Smooth muscle cell (in vitro differentiated cells): ENCODE results near the gene CHST15. TPM values are rescaled to one million over a fixed set of nuclear protein-coding genes. Genes with fewer than 3 reads are reported as not detected.
A peak's percentile ranks its signal among the peaks of the same experiment; 100 is the strongest.

Experiments used
- DNase-seq: peaks from one replicate; lab custom pipeline; 2025; ENCODE audit not compliant: unreplicated experiment; lab: John Stamatoyannopoulos, UW
- H2AFZ ChIP-seq: fragments of 200-600 bp; sonication (generic); 2 replicates; pipeline ENCODE4 v1.6.0; 2016; ENCODE audit warnings: antibody characterized with exemption, low read depth, mild to moderate bottlenecking
- H3F3A ChIP-seq: fragments of 200-600 bp; sonication (generic); 2 replicates; pipeline ENCODE4 v1.6.0; 2017; ENCODE audit warnings: antibody characterized with exemption, low read depth
- H3K27ac ChIP-seq: fragments of 200-600 bp; sonication (generic); 2 replicates; pipeline ENCODE4 v1.5.1; 2016; ENCODE audit warnings: low read depth, mild to moderate bottlenecking
- H3K27me3 ChIP-seq: fragments of 200-600 bp; sonication (generic); 2 replicates; pipeline ENCODE4 v1.6.1; 2016; ENCODE audit warnings: low read depth, mild to moderate bottlenecking
- H3K36me3 ChIP-seq: fragments of 200-600 bp; sonication (generic); 2 replicates; pipeline ENCODE4 v1.5.1; 2016; ENCODE audit warnings: low read depth
- H3K4me1 ChIP-seq: fragments of 200-600 bp; sonication (generic); 2 replicates; pipeline ENCODE4 v1.5.1; 2016; ENCODE audit warnings: low read depth
- H3K4me2 ChIP-seq: fragments of 200-600 bp; sonication (generic); 2 replicates; pipeline ENCODE4 v1.6.0; 2016; ENCODE audit warnings: mild to moderate bottlenecking
- H3K4me3 ChIP-seq: fragments of 200-600 bp; sonication (generic); 2 replicates; pipeline ENCODE4 v1.5.1; 2016; ENCODE audit warnings: mild to moderate bottlenecking
- H3K79me2 ChIP-seq: fragments of 200-600 bp; sonication (generic); 2 replicates; pipeline ENCODE4 v1.6.0; 2016; ENCODE audit warnings: low read depth, mild to moderate bottlenecking
- H3K9ac ChIP-seq: fragments of 200-600 bp; sonication (generic); 2 replicates; pipeline ENCODE4 v1.6.0; 2016; ENCODE audit warnings: low read depth
- H3K9me3 ChIP-seq: fragments of 200-600 bp; sonication (generic); replicated peaks from 2 replicates; pipeline ENCODE4 v1.5.1; 2016; ENCODE audit warnings: low read depth
- H4K20me1 ChIP-seq: fragments of 200-600 bp; sonication (generic); 2 replicates; pipeline ENCODE4 v1.6.0; 2016; ENCODE audit warnings: low read depth
- WGBS: methylation state at CpG from one replicate; pipeline ENCODE4 v1.1.7; 2016; ENCODE audit warnings: low lambda C conversion rate; 5-methylcytosine and 5-hydroxymethylcytosine counted together
- polyA plus RNA-seq: library from polyadenylated mRNA; unstranded; fragments of >200 nt; fragmentation: Nextera tagmentation; extraction: Ambion mirVana; gene quantifications from 2 replicates; pipeline ENCODE4 v1.2.1, GENCODE V29; 2016
- total RNA-seq: library from RNA; depleted of rRNA; stranded (reverse); fragments of >200 nt; gene quantifications from 2 replicates; pipeline ENCODE4 v1.2.3, GENCODE V29; 2014
- TF ChIP-seq, protein P1 (sequence below): fragments of 200-600 bp; sonication (generic); IDR thresholded peaks from 2 replicates; pipeline ENCODE4 v1.5.1; 2017; ENCODE audit warnings: borderline replicate concordance, mild to moderate bottlenecking, antibody characterized with exemption; ENCODE audit not compliant: insufficient read depth, poor library complexity, severe bottlenecking

The CHST15 gene
- total and polyA plus RNA-seq, 2 experiments from 2014 or later: 14.1 to 20.4 TPM

DNA sequence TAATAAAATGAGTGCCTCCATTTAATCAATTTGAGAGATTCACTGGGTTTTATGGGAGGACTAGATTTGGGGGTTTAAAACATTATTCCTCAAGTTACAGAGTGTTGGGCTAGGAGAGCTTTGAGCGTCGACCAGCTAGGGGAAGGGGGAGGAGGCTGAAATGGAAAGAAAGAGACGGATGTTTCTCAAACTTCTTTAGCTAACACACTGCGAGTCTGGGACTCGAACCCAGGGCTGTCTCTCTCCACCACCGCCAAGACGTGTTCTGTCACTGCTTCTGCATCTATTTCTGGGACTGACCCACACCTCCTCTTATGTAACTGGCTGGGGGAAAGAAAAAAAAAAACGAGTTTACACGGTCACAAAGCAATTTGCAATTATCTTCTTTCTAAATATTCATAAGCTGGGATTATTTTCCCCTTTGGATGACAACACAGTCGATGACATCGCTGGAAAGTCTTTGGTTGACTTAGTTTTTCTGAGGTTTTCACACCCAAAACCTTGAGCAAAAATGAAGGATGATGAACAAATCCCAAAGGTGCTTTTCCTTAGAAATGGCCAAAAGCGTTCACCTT, 27.2 kb downstream of the CHST15 start:
- Histone ChIP-seq H3K27me3 (no peaks in the 10 kb centered on the region), H3K4me3 (no peak overlapping the region), H2AFZ (no peak overlapping the region), H3K9me3 (no peaks in the 10 kb centered on the region), H3K9ac (no peak overlapping the region), H3K79me2 (no peaks in the 10 kb centered on the region), H3K4me2 (no peak overlapping the region), H3K4me1 (peaks cover 31% of the 10 kb centered on the region), H3F3A (peaks cover 9% of the 10 kb centered on the region), H3K27ac (peak overlapping the region; percentile 62), H3K36me3 (no peaks in the 10 kb centered on the region), H4K20me1 (peaks cover 46% of the 10 kb centered on the region)
- 55% methylated on average over 12 of the region's 12 CpGs for WGBS
- no peak for DNase-seq
- TF ChIP-seq, protein P1, sequence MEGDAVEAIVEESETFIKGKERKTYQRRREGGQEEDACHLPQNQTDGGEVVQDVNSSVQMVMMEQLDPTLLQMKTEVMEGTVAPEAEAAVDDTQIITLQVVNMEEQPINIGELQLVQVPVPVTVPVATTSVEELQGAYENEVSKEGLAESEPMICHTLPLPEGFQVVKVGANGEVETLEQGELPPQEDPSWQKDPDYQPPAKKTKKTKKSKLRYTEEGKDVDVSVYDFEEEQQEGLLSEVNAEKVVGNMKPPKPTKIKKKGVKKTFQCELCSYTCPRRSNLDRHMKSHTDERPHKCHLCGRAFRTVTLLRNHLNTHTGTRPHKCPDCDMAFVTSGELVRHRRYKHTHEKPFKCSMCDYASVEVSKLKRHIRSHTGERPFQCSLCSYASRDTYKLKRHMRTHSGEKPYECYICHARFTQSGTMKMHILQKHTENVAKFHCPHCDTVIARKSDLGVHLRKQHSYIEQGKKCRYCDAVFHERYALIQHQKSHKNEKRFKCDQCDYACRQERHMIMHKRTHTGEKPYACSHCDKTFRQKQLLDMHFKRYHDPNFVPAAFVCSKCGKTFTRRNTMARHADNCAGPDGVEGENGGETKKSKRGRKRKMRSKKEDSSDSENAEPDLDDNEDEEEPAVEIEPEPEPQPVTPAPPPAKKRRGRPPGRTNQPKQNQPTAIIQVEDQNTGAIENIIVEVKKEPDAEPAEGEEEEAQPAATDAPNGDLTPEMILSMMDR: no peak

DNA sequence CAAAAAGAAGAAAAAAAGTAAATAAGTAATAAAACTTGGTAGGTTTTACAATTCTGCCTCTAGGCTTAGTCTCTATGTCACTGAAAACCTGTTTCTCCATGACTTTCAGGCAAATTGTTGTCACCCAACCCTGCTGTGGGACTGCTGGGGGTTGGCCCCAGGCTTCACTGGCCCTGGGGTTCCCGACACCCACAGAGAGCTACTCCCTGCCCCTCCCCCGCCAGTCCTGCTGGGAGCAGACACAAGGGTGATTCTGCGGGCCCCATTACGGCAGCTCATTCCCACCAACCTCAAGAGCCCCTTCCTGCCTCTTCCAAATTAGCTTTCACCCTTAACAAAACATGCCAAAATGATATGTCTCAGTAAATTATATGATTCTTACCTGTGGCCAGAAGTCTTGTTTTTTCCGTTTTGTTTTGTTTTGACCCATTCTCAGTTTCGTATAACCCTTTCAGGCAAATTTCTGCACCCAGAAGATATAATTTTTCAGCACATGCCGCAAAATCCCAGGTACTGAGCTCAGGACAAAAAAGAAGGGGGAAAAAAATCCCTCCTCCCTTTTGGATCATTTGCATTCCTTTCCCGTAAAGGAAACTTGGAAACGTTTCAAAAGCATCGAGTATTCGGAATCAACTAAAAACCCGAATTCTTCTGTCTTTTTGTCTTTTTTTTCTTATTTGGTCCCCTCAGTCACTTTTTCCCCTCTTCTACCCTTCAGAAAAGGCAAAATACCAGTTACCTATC, 27.8 kb downstream of the CHST15 start:
- Histone ChIP-seq H3K9me3 (no peaks in the 10 kb centered on the region), H4K20me1 (peaks cover 45% of the 10 kb centered on the region), H3K36me3 (no peaks in the 10 kb centered on the region), H3K9ac (no peak overlapping the region), H3K79me2 (no peaks in the 10 kb centered on the region), H3F3A (peaks cover 9% of the 10 kb centered on the region), H3K4me2 (no peak overlapping the region), H3K4me1 (peaks cover 31% of the 10 kb centered on the region), H3K4me3 (no peak overlapping the region), H2AFZ (no peak overlapping the region), H3K27me3 (no peaks in the 10 kb centered on the region), H3K27ac (peak overlapping the region; percentile 62)
- no peak for DNase-seq
- WGBS: 61% methylated on average over 12 of the region's 12 CpGs
- TF ChIP-seq, protein P1: no peak

DNA sequence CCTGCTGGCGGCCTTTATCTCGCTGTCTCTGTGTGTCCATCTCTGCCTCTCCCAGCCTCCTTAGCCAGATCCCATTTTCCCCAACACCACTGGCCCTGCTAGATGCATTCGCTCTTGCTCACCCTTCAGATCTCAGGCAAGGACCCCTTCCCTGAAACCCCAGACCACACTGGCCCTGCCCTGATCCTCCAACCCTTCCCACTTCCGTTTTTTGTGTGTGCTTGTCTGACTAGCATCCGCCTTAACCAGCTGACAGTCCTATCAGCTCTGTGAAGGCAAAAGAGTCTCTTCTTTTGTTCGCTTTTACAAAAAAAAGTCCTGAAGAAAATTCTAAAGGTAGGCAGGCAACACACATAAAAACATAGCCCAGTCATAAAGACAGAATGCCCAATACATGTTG, 28.7 kb downstream of the CHST15 start:
- no peaks in the 10 kb centered on the region for H3K9me3 ChIP-seq
- peaks cover 31% of the 10 kb centered on the region for H3K4me1 ChIP-seq
- H3F3A ChIP-seq: peaks cover 9% of the 10 kb centered on the region
- no peak overlapping the region for H3K9ac ChIP-seq
- H3K27ac ChIP-seq: peak overlapping the region; percentile 62
- H3K79me2 ChIP-seq: no peaks in the 10 kb centered on the region
- H3K4me3 ChIP-seq: no peak overlapping the region
- no peaks in the 10 kb centered on the region for H3K27me3 ChIP-seq
- peak overlapping the region; percentile 49 for H3K4me2 ChIP-seq
- peaks cover 44% of the 10 kb centered on the region for H4K20me1 ChIP-seq
- DNase-seq: no peak
- no peaks in the 10 kb centered on the region for H3K36me3 ChIP-seq
- H2AFZ ChIP-seq: no peak overlapping the region
- TF ChIP-seq, protein P1: no peak
- WGBS: 69% methylated on average over 6 of the region's 6 CpGs
